Stimulated activated CD8-positive, alpha-beta memory T cell treated with anti-CD3 and anti-CD28 coated beads, Interleukin-4, amount 100 ng/mL, for 4 hours (primary cell): Measurements from ENCODE around the gene RNF8.
"Not testable (repeated sequence)": the region's sequence is repeated elsewhere in the genome, so short reads cannot be mapped to it uniquely, and the experiment has no call there.

Experiments used
- DNase-seq, 2 donors: peaks; one replicate each; pipeline ENCODE4 v3.0.0-alpha.2; 2020; ENCODE audit warnings: low read depth in 2 of 2, low spot score in 1 of 2

The RNF8 gene

GRCh38 chr6:37442416-37443215 lies 88.8 kb downstream of the RNF8 start:
- DNase-seq: no peak

GRCh38 chr6:37443216-37443542 lies 89.4 kb downstream of the RNF8 start:
- DNase-seq: not testable (repeated sequence)
